RPMI7951 (cell line): ENCODE measurements around the gene LSR. TPM values are rescaled to one million over a fixed set of nuclear protein-coding genes. Genes with fewer than 3 reads are reported as not detected.
"Not testable (repeated sequence)": the region's sequence is repeated elsewhere in the genome, so short reads cannot be mapped to it uniquely, and the experiment has no call there.

ENCODE experiments used
- DNase-seq: peaks from one replicate; pipeline ENCODE4 v3.0.0-alpha.2; 2012; ENCODE audit warnings: low read depth
- total RNA-seq: library from RNA; depleted of rRNA; stranded (reverse); fragments of >200 nt; shearing (Covaris generic); gene quantifications from 2 replicates; pipeline ENCODE4 v1.2.3, GENCODE V29; 2014

The LSR gene
- total RNA-seq, 1 experiment from 2014 or later, result 1.8 TPM

DNA sequence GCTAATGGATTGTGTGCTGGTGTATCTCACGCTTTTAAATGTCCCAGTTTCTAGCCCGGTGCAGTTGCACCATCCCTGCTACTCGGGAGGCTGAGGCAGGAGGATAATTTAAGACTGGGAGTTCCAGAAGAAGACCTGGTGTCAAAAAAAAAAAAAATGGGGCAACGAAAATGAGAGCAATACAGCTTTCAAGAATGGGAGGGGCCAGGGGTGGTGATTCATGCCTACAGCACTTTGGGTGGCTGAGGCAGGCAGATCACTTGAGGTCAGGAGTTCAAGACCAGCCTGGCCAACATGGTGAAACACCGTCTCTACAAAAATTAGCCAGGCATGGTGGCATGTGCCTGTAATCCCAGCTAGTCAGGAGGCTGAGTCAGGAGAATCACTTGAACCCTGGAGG is 37.3 kb downstream of the LSR start:
- not testable (repeated sequence) for DNase-seq

DNA sequence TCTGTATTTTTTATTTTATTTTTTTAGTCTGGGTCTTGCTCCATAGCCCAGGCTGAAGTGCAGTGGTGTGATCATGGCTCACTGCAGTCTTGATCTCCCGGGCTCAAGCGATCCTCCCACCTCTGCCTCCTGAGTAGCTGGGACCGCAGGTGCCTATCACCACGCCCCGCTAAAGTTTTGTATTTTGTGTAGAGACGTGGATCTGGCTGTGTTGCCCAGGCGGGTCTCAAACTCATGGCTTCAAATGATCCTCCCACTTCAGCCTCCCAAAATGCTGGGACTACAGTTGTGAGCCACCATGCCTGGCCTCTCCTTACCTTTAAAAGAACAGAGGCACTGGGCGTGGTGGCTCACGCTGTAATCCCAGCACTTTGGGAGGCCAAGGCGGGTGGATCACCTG is 38.9 kb downstream of the LSR start:
- DNase-seq, result no peak

DNA sequence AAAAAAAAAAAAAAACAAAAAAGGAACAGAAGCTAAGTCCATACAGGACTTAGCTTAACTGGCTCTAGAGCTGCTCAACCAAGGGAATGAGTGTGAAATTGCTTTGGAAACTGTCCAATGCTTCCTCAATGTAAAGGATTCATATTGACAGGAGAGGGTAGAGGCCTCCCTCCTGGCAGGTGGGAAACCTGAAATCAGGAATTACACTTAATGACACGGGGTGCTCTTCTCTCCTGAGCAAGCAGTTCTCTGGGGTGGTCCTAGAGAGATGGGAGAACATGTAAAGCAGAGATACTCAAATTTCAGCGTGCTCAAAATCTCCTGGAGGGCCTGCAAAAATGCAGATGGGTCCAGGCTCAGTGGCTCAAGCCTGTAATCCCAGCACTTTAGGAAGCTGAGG is 39.5 kb downstream of the LSR start:
- DNase-seq, result no peak

- no peak for DNase-seq
These were observed 40.1 kb downstream of the LSR start for GRCh38 chr19:35288906-35289305.

GRCh38 chr19:35290381-35291127 is 41.8 kb downstream of the LSR start:
- no peak for DNase-seq

DNA sequence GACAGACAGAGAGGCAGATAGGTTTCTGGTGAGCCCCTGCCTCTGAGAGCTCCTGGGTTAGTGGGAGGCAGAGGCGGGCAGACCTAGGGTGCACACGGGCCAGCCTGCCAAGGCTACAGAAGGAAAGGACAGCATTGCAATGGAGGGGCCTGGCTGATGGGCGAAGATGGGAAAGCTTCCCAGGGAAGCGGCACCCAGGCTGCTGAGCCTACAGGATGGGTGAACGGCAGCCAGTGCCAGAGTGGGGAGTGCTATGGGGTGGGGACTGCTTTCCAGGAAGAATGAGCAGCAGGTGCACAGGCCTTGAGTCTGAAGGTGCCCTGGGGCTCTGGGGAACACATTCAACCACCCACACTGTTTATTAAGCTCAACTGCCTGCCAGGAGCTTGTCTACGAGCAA is 42.5 kb downstream of the LSR start:
- no peak for DNase-seq

DNA sequence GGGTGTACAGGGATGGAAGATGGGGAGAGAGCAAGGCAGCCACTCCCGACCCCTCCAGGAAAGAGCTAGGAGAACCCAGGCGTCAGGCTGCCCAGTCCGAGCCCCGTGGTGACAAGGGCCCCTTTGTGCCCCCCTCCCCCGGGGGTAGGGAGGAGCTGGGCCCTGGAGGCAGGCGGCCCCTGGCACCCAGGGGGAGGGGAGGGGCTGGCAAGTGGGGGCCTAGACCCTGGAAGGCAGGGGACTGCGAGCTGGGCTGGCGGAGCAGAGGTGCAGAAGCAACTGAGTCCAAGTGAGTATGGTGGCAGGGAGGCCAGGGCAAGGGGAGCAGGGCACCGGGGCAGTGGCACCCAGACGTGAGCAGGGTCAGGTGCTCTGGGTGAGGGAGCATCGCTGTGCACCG is 43.1 kb downstream of the LSR start, which contains the start of gene MAG:
Gene MAG, plus strand, starts transcription at position 246 of the 400 bp plus-strand sequence. CDS start 3,248 bp downstream, outside the sequence.
- no peak for DNase-seq

DNA sequence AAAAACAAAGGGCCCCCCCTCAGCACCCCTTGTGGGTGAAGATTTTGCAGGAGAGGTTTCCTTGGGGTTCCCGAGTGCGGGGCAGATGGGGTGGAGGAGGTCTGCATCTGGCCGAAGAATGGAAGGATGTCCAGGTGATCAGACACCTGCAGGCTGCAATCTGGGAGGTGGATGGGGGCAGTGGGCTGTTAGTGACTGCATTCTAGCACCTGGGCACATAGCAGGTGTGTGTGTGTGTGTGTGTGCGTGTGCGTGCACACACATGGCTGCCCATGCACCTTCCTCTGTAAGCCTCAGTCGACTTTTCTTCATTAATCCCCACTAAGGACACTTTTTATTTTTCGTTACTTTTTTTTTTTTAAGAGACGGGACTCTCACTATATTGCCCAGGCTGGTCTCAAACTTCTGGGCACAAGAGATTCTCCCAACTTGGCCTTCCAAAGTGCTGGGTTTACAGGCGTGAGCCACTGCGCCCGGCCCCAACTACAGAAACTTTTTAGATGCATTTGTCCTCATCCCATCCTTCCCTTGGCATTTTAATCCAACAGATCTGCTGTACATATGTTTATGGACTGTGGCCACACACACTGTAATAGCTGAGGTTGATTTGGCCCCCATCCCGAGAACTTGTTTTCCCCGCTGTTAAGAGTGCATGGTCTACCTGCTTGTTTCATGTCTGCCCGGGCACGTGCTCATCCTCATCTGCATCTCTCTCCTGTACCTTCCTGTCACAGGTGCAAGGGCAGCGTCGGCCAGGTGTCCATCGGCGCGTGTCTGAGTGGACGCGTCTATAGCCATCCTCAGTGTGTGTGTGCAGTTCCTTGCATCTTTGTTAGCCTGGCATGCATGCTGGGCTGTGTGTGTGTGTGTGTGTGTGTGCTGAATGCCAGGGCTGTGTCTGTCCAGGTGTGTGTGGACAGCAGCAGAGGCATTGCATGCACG is 43.9 kb downstream of the LSR start:
- no peak for DNase-seq

DNA sequence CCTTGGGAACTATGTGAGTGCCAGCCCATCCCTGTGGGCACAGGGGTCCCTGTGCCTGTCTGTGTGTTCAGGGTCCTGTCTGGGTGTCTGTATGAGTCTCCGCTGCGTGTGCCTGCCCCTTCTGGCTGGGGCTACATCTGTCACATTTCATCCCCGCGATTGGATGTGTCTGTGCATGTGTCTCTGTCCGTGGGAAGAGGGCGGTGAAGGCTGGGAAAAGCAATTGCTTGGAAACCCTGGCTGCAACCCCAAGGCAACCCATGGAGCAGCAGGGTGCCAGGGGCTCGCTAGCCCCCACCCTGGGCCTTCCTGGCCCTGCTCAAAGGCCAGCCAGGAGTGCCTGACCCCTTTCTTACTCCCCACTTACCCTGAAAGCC is 44.5 kb downstream of the LSR start:
- DNase-seq, result no peak

DNA sequence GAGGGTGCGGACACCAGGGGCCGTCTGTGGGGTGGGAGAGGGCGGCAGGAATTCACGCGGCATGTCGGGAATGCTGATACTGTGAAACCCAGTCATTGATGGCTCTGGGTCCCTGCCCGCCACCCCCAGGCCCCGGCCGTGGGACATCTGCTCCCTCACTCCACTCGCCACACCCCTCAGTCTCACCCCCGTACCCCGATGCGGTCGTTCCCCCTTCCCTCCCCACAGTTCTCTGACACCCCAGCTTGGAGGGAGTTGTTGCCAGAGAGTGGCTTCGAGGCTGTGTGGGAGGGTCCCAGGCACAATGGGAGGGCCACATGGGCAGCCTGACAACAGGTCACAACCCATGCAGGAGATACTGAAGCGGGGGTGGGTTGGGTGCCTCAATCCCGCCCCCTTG is 45.0 kb downstream of the LSR start:
- no peak for DNase-seq

DNA sequence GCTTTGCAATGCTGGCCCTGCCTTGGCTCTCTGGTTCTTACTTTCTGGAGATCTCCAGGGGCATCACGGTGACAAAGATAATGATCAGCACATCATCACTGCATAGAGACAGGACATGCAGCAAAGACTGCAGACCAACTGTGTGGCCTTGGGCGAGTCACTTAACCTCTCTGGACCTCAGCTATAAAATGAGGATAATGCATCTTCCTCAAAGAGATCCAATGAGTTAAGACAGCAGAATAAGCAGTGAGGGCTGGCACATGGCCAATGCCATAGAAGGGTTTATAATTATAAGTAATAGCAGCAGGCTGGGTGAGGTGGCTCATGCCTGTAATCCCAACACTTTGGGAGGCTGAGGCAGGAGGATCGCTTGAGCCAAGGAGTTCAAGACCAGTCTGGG is 45.5 kb downstream of the LSR start:
- no peak for DNase-seq

DNA sequence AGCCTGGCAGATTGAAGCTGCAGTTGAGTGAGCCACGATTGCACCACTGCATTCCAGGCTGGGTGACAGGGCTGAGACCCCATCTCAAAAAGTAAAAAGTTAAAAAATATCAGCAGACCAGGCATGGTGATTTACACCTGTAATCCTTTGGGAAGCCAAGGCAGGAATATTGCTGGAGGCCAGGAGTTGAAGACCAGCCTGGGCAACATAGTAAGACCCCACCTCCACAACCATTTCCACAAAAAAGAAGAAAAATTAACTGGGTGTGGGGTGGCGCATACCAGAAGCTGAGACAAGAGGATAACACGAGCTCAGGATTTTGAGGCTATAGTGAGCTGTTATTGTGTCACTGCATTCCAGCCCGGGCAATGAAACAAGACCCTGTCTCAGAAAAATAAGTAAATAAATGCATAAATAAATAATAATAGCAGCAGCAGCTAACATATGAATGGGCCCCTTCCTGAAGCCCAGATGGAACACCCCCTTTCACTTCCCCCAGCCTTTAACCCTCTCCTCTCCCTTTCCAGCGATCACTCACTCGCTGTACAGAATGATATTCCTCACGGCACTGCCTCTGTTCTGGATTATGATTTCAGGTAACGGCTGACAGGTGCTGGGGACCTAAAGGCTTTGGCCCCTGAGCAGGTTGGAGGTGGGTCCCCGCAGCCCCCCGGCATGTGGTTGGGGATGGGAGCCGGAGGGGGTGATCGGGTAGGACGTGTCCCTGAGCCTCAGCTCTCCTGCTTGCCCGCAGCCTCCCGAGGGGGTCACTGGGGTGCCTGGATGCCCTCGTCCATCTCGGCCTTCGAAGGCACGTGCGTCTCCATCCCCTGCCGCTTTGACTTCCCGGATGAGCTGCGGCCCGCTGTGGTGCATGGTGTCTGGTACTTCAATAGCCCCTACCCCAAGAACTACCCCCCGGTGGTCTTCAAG is 46.3 kb downstream of the LSR start:
- DNase-seq, result no peak

GRCh38 chr19:35295792-35296462 is 47.1 kb downstream of the LSR start:
- DNase-seq, result no peak

- no peak for DNase-seq
These were observed 48.1 kb downstream of the LSR start for GRCh38 chr19:35296644-35297514.

GRCh38 chr19:35297515-35297848 is 48.7 kb downstream of the LSR start:
- no peak for DNase-seq

DNA sequence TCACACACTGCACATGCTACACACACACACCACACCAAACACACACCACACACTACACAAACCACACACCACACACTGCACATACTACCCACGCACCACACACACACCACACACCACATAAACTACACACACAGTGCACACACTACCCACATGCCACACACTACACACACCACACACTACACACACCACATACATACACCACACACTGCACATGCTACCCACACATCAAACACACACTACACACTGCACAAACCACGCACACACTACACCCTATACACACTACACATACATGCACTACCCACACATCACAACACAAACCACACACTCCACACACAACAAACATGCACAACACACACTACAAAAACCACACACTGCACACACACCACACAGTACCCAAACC is 49.1 kb downstream of the LSR start:
- DNase-seq, result no peak

DNA sequence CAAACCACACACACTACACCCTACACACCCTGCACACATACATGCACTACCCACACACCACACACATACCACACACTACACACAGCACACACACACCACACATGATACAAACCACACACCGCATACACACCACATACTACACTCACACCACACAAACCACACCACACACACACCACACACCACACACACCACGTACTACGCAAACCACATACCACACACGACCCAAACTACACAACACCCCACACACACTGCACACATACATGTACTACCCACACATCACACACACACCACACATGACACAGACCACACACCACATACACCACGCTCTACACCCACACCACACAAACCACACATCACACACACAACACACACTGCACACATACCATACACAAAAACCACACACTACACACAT is 49.8 kb downstream of the LSR start:
- DNase-seq, result no peak

GRCh38 chr19:35299523-35300338 is 50.9 kb downstream of the LSR start:
- DNase-seq, result no peak

- DNase-seq, result no peak
These were observed 51.5 kb downstream of the LSR start for GRCh38 chr19:35300339-35300649.

DNA sequence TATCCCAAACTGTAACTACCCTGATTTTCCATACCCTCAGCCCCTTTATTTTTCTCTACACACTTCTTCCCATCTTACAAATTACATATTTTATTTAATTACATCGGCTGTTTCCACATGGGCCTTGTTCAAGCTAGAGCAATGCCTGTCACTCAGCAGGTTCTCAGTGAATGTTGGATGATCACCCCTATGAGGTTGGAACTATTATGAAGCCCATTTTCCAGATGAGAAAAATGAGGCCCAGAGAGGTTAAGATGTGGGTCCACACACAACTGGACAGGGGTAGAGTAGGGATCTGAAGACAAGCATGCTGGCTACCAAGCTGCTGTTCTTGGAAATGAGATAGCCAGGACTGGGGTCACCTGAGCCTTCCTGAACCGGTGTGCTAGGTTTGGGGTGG is 53.2 kb downstream of the LSR start:
- no peak for DNase-seq
